Measurements from ENCODE around the gene FURIN.

- TF ChIP-seq, protein P1, sequence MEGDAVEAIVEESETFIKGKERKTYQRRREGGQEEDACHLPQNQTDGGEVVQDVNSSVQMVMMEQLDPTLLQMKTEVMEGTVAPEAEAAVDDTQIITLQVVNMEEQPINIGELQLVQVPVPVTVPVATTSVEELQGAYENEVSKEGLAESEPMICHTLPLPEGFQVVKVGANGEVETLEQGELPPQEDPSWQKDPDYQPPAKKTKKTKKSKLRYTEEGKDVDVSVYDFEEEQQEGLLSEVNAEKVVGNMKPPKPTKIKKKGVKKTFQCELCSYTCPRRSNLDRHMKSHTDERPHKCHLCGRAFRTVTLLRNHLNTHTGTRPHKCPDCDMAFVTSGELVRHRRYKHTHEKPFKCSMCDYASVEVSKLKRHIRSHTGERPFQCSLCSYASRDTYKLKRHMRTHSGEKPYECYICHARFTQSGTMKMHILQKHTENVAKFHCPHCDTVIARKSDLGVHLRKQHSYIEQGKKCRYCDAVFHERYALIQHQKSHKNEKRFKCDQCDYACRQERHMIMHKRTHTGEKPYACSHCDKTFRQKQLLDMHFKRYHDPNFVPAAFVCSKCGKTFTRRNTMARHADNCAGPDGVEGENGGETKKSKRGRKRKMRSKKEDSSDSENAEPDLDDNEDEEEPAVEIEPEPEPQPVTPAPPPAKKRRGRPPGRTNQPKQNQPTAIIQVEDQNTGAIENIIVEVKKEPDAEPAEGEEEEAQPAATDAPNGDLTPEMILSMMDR (IDR thresholded peaks at IDR 0.05; ENCODE audit: insufficient read depth, low read depth, low read length) = no peak
- TF ChIP-seq EZH2 (IDR thresholded peaks at IDR 0.05; ENCODE audit: insufficient read depth, low read length) = no peak
Measured at GRCh38 chr15:90862487-90862886, 5.9 kb upstream of the FURIN start.

All from astrocyte (in vitro differentiated cells and primary cell).